Upper lobe of left lung (tissue), 4 donors: ENCODE results near the gene MAP7D2.
A peak's percentile ranks its signal among the peaks of the same experiment; 100 is the strongest.

Experiments used
- EP300 ChIP-seq, 4 donors: sonication (generic); formaldehyde crosslinking; IDR thresholded peaks; one replicate each; pipeline ENCODE4 v1.5.1; 2017; ENCODE audit warnings: antibody characterized with exemption in 4 of 4, control low read depth in 2 of 4
- POLR2A ChIP-seq, 4 donors: fragments of 450-650 bp; IDR thresholded peaks; one replicate each; pipeline ENCODE4 v1.5.1; 2016 to 2017; ENCODE audit warnings: antibody characterized with exemption in 4 of 4, mild to moderate bottlenecking in 2 of 4
- POLR2AphosphoS5 ChIP-seq, 2 donors: sonication (generic); formaldehyde crosslinking; IDR thresholded peaks; one replicate each; pipeline ENCODE4 v1.5.1; 2017; ENCODE audit warnings: antibody characterized with exemption in 2 of 2
- TF ChIP-seq, protein P1 (sequence below), 6 experiments: fragments of 450-650 bp in 4 of 6; fragments of 200-600 bp in 2 of 6; sonication (generic) in 2 of 6; IDR thresholded peaks; one replicate each; pipeline ENCODE4 v1.5.1; 2016 to 2019; ENCODE audit warnings: antibody characterized with exemption in 6 of 6

DNA sequence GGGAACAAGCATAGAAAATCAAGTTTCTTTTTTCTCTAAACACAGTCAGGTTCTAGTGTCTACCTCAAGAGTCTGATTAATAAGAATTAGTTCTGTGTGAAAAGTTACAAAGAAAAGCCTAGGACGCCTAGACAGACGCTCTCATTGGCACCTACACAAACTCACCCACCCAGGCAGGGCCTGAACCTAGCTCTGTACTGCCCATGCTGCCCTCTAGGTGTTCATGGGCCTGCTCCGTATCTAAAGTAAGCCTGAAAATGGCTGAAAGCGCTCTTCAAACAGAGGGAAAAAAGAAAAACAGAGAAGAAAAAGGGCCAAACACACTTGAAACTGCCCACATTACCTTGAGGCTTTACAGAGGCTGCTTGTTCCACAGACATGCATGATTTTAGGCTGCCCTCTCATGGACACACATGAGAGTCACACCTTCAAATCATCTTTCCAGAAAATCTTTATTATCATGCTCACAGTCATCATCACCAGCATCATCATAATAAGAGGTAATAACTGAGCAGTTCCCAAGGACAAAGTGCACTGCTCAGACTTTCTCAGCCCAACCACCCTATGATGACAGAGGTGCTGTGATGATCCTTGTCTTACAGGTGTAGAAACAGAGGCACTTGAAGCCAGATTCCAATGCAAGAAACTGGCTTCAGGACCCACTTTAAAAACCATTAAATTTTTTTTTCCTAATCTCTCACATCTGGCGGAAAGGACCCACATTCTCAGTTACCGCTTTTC, 49.6 kb downstream of the MAP7D2 start:
- TF ChIP-seq, protein P1, sequence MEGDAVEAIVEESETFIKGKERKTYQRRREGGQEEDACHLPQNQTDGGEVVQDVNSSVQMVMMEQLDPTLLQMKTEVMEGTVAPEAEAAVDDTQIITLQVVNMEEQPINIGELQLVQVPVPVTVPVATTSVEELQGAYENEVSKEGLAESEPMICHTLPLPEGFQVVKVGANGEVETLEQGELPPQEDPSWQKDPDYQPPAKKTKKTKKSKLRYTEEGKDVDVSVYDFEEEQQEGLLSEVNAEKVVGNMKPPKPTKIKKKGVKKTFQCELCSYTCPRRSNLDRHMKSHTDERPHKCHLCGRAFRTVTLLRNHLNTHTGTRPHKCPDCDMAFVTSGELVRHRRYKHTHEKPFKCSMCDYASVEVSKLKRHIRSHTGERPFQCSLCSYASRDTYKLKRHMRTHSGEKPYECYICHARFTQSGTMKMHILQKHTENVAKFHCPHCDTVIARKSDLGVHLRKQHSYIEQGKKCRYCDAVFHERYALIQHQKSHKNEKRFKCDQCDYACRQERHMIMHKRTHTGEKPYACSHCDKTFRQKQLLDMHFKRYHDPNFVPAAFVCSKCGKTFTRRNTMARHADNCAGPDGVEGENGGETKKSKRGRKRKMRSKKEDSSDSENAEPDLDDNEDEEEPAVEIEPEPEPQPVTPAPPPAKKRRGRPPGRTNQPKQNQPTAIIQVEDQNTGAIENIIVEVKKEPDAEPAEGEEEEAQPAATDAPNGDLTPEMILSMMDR (IDR thresholded peaks at IDR 0.05): peak in 4 of 6 experiments; percentile 14 to 49 (median 39)
- TF ChIP-seq POLR2AphosphoS5 (IDR thresholded peaks at IDR 0.05) (no peak), POLR2A (IDR thresholded peaks at IDR 0.05) (no peak), EP300 (IDR thresholded peaks at IDR 0.05) (no peak)
